Measurements from ENCODE around the gene ATOH8.
A peak's percentile ranks its signal among the peaks of the same experiment; 100 is the strongest.

The ATOH8 gene

DNA sequence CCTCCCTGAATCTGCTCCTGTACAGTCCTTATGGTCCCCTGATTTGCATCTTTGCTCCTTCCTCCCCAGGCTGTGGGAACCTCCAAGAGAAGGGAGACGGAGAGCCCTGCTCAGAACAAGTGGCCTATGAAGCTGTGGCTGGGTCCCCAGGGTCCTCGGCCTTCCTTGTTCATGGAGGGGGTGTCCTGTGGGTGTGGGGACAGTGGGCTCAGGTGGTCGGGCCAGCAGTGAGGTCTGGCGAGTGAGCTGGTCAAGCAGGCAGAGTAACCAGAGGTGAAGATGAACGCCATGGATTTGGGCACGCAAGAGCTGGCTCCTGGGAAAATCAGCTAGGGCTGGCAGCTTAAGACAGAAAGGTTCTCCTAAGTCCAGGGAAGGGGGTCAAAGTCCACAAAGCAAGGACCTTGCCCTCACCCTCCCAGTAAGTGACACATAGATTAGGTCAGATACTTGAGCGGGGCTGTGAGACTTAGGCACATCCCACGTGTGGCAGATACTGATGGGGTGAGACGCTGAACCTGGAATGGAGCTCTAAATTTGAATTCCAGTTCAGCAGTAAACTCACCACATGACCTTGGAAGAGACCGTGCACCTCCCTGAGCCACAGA lies 34.8 kb upstream of the ATOH8 start:
- DNase-seq (ENCODE audit: low spot score), result no peak

DNA sequence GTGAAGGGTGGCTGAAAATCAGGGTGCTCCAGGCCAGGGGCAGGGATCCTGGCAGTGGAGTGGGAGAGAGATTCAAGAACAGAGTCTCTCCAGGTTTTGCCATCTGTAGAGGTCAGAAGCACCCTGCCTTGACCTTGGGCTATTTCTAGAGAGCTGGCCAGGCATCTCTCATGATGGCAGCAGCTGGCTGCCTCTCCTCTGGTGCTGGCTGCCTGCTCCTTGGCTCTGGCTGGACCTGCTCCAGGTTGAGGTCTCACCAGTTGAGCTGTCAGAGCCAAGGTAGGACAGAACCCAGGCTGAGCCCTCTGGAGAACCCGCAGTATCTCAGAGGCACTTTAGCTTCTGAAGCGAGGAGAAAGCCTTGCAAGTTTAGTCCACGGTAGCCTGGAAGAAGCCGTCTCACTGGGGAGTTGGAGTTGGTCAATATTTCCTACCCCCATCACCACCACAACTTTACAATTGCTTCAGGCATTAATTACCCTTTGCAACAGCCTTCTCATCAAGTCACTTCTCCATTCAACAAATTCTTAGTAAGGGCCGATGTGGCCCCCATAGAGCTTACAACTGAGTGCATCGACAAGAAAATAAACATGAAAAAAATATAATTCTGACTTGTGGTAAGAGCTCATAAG lies 34.1 kb upstream of the ATOH8 start:
- DNase-seq (ENCODE audit: low spot score), result no peak

DNA sequence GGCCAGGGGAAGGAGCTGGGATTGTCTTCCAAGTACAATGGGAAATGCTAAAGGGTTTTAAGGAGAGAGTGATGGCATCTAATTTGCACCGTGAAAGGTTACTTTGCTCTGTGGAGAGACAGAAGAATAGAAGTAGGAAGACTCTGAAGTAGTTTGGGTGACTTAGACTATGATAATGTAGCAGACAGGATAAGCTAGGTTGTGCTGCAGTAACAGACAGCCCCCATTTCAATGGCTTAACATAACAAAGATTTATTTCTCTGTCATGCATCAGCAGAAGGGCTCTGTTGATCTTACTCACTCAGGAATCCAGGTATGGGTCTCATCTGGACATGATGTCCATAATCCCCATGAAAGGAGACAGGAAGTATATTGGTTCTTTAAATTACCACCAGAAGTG lies 33.3 kb upstream of the ATOH8 start:
- no peak for DNase-seq (ENCODE audit: low spot score)

DNA sequence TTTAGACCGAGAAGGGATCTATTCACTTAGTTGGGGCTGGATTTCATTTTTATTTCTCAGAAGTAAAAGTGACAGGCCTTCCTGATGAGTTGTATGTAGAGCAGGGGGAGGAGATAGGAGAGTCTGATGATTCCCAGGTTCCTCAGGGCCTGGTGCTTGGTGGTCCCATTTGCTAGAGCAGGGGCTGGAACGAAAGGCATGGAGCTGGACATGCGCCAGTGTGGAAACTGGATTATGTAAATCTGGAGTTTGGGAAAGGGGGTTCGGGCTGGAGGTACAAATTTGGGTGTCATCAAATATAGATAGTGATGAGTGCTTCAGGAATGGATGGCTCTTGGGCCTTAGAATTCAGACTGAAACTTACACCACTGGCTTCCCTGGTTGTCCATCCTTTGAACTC lies 32.1 kb upstream of the ATOH8 start:
- no peak for DNase-seq (ENCODE audit: low spot score)

DNA sequence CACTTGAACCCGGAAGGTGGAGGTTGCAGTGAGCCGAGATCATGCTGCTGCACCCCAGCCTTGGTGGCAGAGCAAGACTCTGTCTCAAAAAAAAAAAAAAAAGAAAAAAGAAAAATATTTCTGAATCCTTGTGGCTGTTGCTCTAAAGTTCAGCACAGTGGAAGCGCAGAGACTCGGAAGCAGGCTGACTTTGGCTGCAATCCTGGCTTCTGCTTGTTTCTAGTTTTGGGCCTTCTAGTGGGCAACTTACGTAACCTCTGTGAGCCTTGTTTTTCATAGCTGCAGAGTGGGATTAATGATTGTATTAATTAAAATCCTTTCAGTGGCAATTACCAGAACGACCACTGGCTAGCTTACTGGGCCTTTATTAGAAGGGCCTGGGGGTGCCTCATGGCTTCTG lies 31.3 kb upstream of the ATOH8 start:
- DNase-seq (ENCODE audit: low spot score), result no peak

DNA sequence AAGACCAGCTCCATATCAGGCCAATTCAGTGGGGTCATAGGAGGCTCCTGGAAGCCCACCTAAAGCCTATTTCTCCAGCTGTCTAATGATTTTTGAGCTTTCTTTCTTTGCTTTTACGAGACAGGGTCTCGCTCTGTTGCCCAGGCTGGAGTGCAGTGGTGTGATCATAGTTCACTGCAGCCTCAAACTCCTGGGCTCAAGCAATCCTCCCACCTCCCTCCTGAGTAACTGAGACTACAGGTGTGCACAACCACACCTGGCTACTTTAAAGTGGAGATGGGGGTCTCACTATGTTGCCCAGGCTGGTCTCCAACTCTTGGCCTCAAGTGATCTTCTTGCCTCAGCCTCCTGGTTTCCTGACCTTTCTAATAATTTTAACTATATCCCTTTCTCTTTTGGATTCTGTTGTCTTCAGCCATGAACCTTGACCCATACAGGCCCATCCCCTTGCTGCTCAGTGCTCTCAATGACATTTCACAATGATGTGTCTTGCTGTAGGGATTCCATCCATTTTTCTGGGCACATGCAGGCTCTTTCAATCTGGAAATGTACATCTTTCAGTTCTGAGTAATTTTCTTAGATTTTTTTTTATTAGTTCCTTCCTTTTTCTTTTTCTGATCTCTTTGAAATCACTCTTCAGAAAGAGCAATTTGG lies 30.0 kb upstream of the ATOH8 start:
- DNase-seq (ENCODE audit: low spot score), result no peak

DNA sequence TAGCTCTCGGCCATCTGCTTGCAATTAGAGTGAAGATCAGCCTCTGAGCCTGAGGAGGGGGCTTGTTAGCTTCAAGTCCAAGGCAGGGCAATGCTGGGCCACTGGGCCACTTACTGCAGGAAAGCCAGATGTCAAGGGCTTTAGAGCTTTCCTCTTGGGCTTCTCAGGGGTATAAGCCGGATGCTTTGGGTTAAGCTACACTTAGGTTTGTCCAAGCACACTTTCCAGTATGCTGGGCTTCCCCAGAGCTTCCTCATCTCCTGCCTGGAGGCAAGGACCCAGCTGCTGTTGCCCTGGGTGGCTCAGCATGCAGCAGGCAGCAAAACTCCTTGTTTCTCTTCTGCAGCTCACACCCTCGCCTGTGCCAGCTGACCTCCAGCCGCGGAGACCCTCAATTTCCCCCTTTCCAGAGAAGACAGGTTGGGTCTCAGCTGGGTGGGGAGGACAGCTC lies 29.0 kb upstream of the ATOH8 start:
- DNase-seq (ENCODE audit: low spot score), result peak; percentile 63

DNA sequence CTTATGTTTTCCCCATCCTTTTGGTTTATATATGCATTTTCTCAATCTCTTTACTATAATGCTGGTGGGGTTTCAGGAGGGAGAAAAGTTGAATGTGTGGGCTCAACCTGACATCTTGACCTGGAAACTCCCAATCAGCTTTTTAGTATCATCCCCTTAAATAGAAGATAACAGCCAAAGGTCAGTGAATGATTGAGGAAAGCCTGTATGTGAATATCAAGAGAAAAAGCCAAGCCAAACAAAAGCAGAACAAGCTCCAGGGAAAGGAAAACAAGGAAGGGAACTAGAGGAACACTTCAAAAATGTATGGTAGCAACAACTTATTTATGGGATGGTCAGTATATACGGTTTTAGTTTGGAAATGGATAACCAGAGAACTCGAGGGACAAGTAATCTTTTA lies 28.3 kb upstream of the ATOH8 start:
- DNase-seq (ENCODE audit: low spot score), result no peak

DNA sequence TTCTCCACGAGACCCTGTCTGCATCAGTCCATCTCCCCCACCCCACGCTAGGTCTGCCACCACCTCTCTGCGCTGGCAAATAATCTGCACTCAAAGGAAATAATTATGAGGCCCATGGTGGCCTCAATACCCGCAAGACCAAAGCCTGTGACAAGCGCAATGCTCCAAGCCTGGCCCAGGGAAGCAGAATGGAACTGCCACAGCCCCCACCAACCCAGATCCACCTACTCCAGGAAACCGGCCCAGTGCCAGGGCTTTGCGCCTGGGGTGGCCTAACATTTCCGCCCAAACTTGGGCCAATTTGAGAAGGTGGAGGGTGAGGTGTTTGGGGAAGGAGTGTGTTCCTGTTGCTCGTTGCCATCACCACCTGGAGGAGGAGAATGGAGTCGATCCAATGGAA lies 26.0 kb upstream of the ATOH8 start:
- no peak for DNase-seq (ENCODE audit: low spot score)

DNA sequence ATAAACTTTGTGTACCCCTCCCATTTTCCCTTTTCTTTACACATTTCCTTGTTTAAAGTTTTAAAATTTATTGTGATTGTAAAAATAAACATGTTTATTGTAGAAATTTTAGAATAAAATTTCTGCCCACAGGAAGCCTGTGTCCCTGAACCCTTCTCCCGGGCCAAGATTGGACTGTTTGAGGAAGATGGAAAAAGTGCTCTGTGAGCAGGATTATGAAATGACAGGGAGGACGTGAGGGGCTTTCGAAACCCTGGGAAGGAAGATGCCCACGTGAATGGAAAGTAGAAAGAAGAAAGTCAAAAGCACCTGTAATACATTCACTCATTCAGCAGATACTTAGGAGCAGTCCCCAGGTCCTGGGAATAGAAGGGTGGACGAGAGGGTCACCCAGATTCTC lies 25.4 kb upstream of the ATOH8 start:
- DNase-seq (ENCODE audit: low spot score), result no peak

DNA sequence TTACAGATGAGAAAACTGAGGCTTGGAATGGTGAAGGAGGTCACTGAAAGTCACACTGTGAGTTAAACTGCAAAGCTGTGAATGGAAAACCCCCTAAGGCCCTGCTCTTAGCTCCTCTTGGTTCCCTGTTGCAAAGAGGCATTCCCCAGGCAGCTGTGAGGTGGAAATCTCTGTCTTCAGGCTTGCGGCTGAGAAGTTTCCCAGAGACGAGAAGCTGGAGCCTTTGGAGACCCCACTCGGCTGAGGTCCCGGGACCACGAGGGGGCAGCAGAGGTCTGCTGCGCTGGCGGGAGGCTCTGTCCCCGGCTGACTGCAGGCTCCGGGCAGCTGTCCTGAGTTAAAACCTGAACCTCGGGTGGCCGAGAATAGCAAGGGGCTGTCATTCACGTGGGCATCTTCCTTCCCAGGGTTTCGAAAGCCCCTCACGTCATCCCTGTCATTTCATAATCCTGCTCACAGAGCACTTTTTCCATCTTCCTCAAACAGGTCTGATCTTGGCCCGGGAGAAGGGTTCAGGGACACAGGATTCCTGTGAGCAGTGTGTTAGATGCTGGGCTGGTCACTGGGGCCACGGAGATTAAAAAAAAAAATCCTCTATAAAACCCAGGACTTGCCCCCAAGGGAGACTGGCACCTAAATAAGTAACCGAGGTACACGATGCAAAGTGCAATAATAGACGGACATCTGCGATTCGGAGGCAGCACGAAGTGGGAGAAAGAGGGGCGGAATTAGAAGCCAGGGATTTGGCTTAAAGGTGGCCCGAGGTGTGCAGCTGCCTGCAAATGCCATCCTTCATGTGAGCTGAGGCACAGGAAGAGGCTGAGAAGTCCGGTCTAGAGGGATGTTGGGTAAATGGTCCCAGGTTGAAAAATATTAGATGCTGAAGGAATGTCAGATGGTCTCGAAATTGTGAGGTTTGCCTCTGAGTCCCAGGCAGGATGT lies 24.6 kb upstream of the ATOH8 start:
- DNase-seq (ENCODE audit: low spot score), result peak; percentile 89

DNA sequence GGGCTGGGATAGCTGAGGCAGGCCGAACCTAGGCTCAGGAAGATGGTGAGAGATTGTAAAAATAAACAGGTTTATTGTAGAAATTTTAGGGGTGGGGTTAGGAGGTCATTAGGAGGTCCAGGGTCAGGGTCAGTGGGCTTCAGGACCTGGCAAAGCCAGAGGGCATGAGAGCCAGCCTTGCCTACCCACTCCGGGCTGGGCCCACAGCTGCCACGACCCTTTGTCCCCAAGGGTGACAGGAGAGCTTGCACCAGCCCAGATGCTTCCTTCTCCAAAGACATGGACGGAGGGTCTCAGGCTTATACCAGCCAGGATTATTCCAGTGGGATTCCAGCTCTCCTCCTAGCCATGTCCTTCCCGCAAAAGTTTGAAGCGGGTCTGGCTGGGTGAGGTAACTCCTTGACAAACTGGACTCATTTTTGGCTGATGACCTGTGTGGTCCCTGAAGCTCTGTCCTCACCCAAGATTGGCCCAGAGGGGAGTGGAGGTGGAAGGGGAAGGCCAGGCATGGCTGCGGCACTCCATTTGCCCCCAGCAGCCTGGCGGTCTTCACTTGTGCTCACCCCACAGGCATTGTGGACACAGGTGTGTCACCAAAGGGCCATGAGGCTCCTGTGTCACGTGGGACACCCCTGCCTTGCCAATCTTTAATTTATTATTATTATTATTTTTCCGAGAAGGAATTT lies 23.8 kb upstream of the ATOH8 start:
- no peak for DNase-seq (ENCODE audit: low spot score)

DNA sequence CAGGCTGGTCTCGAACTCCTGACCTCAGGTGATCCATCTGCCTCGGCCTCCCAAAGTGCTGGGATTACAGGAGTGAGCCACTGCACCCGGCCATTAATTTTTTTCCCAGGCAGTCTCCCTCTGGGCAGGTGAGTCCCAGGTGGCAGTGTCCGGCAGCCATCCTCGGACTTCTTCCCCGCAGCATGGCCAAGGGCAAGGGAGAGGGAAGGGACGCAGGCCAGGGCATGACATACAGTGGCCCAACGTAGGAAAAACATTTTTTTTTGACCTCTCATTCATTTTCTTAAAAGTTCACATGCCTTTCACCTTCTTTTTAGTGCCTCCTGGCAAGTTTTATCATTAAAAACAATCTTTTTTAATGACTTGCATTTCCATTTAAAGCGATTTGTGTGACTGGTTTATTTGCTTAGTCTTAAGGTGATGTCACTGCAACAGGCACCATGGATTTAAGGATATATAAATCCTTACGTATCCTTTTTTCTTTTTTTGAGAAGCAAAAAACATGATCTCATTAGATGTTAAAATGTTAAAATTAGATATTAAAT lies 23.0 kb upstream of the ATOH8 start:
- no peak for DNase-seq (ENCODE audit: low spot score)

DNA sequence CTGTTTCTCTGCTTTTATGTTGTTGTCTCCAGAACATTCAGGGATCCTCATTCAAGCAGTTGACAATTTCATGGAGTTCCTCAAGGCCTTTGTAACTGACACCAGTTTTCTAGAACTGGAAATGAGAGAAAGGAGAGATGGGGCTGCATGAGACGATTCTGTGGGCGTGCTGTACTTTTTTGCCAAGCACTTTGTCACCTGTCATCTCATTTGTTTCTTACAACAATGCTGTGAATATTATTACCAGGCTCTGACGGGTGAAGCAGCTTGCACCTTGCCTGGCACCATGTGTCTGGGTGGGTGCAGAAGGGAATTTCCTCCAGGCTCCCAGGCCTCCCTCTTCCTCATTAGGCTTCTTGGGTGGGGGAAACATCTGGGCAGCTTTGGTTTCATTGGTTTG lies 22.2 kb upstream of the ATOH8 start:
- DNase-seq (ENCODE audit: low spot score), result no peak

DNA sequence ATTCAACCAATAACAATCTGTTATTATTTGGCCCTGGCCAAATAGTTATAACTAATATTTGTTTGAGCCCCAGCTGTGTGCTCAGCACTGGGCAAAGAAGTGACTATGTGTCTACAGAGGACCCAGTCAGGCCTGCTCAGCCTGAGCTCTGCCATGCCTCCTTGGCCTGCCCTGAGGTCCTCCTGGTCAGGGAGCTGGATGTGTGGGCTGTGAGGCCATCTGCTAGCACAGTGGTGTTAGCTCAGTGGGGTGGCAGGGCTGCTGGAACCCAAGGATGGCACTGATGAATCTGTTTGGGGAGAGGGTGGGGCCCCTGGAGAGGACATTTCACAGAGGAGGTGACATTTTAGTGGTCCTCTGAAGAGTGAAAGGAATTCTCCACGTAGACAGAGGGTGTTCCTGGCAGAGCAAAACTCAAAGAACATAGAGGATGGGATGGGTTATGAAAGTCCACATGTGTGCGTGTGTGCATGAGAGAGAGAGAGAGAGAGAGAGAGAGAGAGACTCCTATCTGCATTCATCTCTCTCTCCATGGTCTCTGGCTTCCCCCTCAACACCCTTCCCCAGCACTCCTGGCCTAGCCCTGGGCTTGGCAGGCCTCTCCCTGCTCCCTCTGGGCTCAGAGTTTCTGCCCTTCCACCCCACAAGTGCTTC lies 21.2 kb upstream of the ATOH8 start:
- DNase-seq (ENCODE audit: low spot score), result no peak

DNA sequence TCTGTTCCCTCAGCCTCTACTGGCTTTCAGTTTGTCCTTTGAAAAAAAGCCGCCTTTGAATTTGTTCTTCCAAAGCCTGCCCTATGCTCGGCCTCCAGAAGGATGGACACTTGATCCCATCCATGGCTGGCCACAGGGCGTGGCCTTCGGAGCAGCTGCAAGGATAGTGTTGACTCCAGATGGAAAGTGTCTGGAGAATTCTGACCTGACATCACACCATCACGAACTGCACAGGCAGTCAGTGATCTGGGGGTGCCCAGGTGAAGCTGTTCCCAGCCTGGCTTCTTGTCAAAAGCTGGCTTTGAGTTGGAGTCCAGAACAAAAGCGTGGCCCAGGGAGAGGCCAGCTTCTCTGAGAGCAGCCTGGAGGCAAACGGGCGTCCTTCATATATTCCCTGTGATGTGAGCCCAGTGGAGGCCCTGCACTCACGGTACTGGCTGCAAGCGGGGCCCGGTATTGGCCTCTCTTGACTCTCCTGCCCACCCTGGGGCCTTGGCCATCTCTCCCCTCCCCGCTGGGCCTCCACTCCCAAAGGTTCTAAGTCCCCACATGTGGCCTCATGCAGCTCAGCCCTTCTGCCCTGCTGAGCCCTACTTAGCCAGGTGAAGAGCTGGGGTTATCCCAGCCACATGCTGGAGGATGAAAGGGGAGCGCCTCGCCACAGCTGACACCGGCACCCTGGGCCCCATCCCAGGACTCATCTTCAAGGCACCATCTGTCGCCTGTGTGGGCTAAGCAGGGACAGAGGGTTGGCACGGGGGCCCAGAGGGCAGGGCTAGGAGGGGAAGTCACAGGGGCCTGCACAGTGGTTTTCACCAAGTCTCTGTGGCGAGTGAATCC lies 20.4 kb upstream of the ATOH8 start:
- peak; percentile 64 for DNase-seq (ENCODE audit: low spot score)

DNA sequence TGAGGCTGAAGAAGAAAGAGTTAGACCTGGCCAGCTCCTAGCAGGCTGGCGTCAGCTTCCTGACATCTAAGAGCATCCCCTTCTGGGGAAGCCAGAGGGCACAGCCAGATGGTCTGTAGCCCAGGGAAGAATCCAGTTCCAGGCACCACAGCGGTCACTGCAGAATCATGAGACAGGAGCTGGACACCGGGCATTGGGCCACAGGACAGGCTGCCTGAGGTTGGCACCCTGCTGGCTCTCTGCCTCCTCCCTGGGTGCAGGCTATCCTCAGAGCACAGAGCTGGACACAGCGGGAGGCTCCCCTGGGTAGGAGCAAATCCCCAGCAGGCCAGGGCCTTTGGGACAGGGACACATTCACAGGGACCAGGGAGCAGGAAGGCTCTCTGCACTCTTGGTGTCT lies 19.8 kb upstream of the ATOH8 start:
- no peak for DNase-seq (ENCODE audit: low spot score)

DNA sequence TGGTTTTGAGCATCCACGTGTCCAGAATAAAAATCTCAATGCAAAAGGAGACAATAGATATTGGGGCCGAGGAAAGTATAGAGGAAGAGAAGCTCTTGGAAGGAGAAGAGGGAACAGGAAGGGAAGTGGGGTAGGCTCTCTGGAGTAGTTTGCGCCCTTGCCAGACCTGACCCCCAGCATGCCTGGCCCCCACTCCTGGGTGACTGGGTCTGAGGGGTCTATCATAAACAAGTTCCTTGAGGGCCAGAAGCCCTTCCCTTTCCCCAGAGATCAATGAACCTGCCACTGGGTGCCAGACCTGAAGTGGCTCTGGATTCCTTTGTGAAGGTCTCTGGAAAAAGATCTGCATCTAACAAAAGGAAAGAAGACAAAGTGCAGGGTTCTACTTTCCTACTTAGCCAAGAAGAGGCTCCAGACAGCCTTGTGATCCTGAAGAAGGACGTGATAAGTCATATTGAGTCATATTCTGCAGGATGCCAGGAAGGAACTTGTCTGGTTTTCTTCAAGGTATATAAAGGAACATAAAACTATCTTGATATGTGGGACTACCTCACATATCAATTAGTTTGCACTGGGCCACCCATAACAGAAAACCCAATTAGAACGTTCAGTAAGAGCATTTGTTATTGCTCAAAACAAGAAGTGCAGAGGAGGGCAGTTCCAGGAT lies 18.7 kb upstream of the ATOH8 start:
- DNase-seq (ENCODE audit: low spot score), result no peak

DNA sequence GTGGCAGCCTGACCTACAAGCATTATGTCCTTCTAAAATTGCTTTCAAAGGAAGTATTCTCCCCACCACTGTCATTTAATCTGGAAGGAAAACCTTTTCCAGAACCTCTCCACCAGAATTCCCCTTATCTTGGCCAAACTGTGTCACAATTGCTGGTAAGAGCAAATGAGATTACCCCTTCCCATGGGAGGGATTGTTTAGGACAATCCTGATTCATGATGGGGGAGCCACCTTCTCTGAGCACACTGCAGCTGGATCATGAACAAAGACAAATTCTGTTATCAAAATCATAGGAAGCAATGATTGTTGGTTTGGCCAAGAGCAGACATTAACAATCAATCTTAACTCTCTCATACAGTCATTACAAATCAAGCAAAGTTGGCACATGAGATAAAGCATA lies 18.1 kb upstream of the ATOH8 start:
- DNase-seq (ENCODE audit: low spot score), result no peak
